Cerebellar nuclear complex (tissue), 1 donor: ENCODE measurements around the gene KRT5.

Source experiments
- DNase-seq, 2 experiments: peaks; one replicate each; lab custom pipeline; 2025; lab: John Stamatoyannopoulos, UW

KRT5 gene

GRCh38 chr12:52519826-52520662, at the start of gene KRT5:
TSS of gene KRT5 (minus strand) at chr12:52520394. CDS start at chr12:52520296, 98 bp downstream.
- DNase-seq = no peak

GRCh38 chr12:52568111-52568510, 47.9 kb upstream of the KRT5 start:
- no peak for DNase-seq

- no peak for DNase-seq
Observed at GRCh38 chr12:52566847-52567291, 46.7 kb upstream of the KRT5 start.

- no peak for DNase-seq
Observed at GRCh38 chr12:52564582-52564981, 44.4 kb upstream of the KRT5 start.

GRCh38 chr12:52561880-52562449, 41.8 kb upstream of the KRT5 start:
- no peak for DNase-seq

- DNase-seq = no peak
Observed at GRCh38 chr12:52559979-52560378, 39.8 kb upstream of the KRT5 start.

GRCh38 chr12:52558781-52559445, 38.7 kb upstream of the KRT5 start:
- no peak for DNase-seq

GRCh38 chr12:52557476-52557875, 37.3 kb upstream of the KRT5 start:
- DNase-seq = no peak

GRCh38 chr12:52555577-52555976, 35.4 kb upstream of the KRT5 start:
- DNase-seq = no peak

- no peak for DNase-seq
Observed at GRCh38 chr12:52552681-52553195, 32.5 kb upstream of the KRT5 start, which contains the start of gene KRT71. TSS of gene KRT71 (minus strand) at chr12:52553145. CDS start at chr12:52553077, 68 bp downstream.

- no peak for DNase-seq
Observed at GRCh38 chr12:52552055-52552454, 31.9 kb upstream of the KRT5 start.

GRCh38 chr12:52551216-52551865, 31.1 kb upstream of the KRT5 start:
- DNase-seq = no peak

- no peak for DNase-seq
Observed at GRCh38 chr12:52546126-52546525, 25.9 kb upstream of the KRT5 start.

GRCh38 chr12:52543985-52544883, 24.0 kb upstream of the KRT5 start:
- DNase-seq = no peak

- DNase-seq = no peak
Observed at GRCh38 chr12:52542785-52543318, 22.7 kb upstream of the KRT5 start.

- DNase-seq = no peak
Observed at GRCh38 chr12:52542157-52542556, 22.0 kb upstream of the KRT5 start.

GRCh38 chr12:52541709-52542108, 21.5 kb upstream of the KRT5 start:
- DNase-seq = no peak

- DNase-seq = no peak
Observed at GRCh38 chr12:52540531-52540930, 20.3 kb upstream of the KRT5 start.

- DNase-seq = no peak
Observed at GRCh38 chr12:52539821-52540173, 19.6 kb upstream of the KRT5 start.

- DNase-seq = no peak
Observed at GRCh38 chr12:52539083-52539820, 19.1 kb upstream of the KRT5 start.
